NCI-H2196 treated with DMSO at 0.1 percent for 48 hours (cell line): ENCODE data around the gene GNAT2.

Experiments
- DNase-seq: peaks from one replicate; lab custom pipeline; 2025; ENCODE audit not compliant: unreplicated experiment; lab: John Stamatoyannopoulos, UW

Gene GNAT2

GRCh38 chr1:109628540-109629321 is 9.3 kb upstream of the GNAT2 start:
- DNase-seq: no peak

- no peak for DNase-seq
Measured at GRCh38 chr1:109627692-109628399, 8.4 kb upstream of the GNAT2 start.

GRCh38 chr1:109626682-109627408 is 7.4 kb upstream of the GNAT2 start:
- no peak for DNase-seq

GRCh38 chr1:109625601-109626560 is 6.5 kb upstream of the GNAT2 start:
- DNase-seq: no peak

- DNase-seq: no peak
Measured at GRCh38 chr1:109625176-109625575, 5.8 kb upstream of the GNAT2 start.

GRCh38 chr1:109624201-109625010 is 5.0 kb upstream of the GNAT2 start:
- DNase-seq: peak; percentile 7

GRCh38 chr1:109623601-109624161 is 4.3 kb upstream of the GNAT2 start:
- no peak for DNase-seq

- no peak for DNase-seq
Measured at GRCh38 chr1:109622895-109623294, 3.5 kb upstream of the GNAT2 start.

- no peak for DNase-seq
Measured at GRCh38 chr1:109622137-109622892, 2.9 kb upstream of the GNAT2 start.

GRCh38 chr1:109621379-109622136 is 2.1 kb upstream of the GNAT2 start:
- DNase-seq: no peak

- DNase-seq: peak; percentile 65
Measured at GRCh38 chr1:109620841-109621286, 1.4 kb upstream of the GNAT2 start.

- DNase-seq: no peak
Measured at GRCh38 chr1:109620401-109620791, 980 bp upstream of the GNAT2 start.

- DNase-seq: no peak
Measured at GRCh38 chr1:109618661-109619575, 498 bp downstream of the GNAT2 start.

GRCh38 chr1:109617291-109617801 is 2.1 kb downstream of the GNAT2 start:
- no peak for DNase-seq

GRCh38 chr1:109616391-109616790 is 3.0 kb downstream of the GNAT2 start:
- no peak for DNase-seq

- DNase-seq: no peak
Measured at GRCh38 chr1:109615879-109616278, 3.5 kb downstream of the GNAT2 start.
